ENCODE measurements around the gene PLEKHA3. TPM values are rescaled to one million over a fixed set of nuclear protein-coding genes. Genes with fewer than 3 reads are reported as not detected.

The PLEKHA3 gene
- total RNA-seq, 2 experiments from 2014 or later = 20.1 to 20.3 TPM

DNA sequence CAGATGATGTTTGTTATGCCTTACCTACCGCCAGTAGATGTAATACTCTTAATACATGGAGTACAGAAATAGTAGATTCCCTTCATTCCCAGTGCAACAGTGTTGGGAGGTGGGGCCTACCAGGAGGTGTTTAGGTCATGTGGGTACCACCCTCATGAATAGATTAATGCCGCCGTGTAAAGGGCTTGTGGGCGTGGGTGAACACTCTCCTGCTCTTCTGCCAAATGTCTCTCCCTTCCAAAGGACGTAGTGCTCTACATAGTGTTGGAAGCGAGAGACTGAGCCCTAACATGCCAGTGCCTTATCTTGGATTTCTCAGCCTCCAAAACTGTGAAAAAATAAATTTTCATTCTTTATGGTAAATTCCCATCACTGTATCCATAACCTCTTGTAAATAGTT lies 30.1 kb downstream of the PLEKHA3 start:
- Mint-ChIP-seq H3K4me3 (no peak overlapping the region), H3K4me1 (ENCODE audit: low read depth) (peaks cover 17% of the 10 kb centered on the region), H3K27ac (no peak overlapping the region), H3K36me3 (ENCODE audit: low read depth) (peaks cover 66% of the 10 kb centered on the region), H3K27me3 (no peaks in the 10 kb centered on the region), H3K9me3 (no peaks in the 10 kb centered on the region)
- peaks cover 20% of the 10 kb centered on the region for H3K36me3 ChIP-seq (ENCODE audit: insufficient read depth, low read length)
- CTCF ChIA-PET = no interaction called here
- H3K9me3 ChIP-seq (ENCODE audit: control insufficient read depth in 1 of 2, insufficient read depth in 1 of 2, low read length in 2 of 2) = no peaks in the 10 kb centered on the region
- TF ChIP-seq, protein P1, sequence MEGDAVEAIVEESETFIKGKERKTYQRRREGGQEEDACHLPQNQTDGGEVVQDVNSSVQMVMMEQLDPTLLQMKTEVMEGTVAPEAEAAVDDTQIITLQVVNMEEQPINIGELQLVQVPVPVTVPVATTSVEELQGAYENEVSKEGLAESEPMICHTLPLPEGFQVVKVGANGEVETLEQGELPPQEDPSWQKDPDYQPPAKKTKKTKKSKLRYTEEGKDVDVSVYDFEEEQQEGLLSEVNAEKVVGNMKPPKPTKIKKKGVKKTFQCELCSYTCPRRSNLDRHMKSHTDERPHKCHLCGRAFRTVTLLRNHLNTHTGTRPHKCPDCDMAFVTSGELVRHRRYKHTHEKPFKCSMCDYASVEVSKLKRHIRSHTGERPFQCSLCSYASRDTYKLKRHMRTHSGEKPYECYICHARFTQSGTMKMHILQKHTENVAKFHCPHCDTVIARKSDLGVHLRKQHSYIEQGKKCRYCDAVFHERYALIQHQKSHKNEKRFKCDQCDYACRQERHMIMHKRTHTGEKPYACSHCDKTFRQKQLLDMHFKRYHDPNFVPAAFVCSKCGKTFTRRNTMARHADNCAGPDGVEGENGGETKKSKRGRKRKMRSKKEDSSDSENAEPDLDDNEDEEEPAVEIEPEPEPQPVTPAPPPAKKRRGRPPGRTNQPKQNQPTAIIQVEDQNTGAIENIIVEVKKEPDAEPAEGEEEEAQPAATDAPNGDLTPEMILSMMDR (IDR thresholded peaks at IDR 0.05) = no peak
- ATAC-seq (ENCODE audit: poor library complexity) = no peak
- POLR2A ChIA-PET = no interaction called here
- H3K27me3 ChIP-seq (ENCODE audit: control insufficient read depth in 1 of 2, insufficient read depth in 2 of 2, low read length in 2 of 2) = no peaks in the 10 kb centered on the region
- no peak overlapping the region for H3K27ac ChIP-seq (ENCODE audit: low read depth in 1 of 2, low read length in 2 of 2)
- DNase-seq = no peak
- intact Hi-C loops (cut with DNase I, micrococcal nuclease) = no loop called here
- H3K4me1 ChIP-seq (ENCODE audit: insufficient read depth, low read length) = no peaks in the 10 kb centered on the region
- no peak overlapping the region for H3K4me3 ChIP-seq (ENCODE audit: low read length)

DNA sequence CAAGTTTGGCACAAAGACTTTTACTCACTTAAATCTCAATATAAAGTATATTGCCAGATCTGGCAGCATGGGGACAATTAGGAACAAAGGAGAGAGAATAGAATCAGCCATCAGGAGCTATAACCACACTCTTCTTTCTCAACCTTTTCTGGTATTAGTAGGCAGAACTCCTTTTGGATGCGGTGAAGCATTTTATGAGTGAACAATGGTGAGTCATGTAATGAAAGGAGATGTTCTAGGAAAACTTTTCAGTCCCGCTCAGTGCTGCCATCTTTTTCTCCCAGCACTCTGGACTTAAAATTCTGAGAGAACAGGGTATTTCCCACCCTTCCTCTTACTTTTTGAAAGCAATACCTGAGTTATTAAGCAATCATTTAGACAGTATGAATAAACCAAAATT lies 32.2 kb downstream of the PLEKHA3 start:
- Histone ChIP-seq H3K4me3 (ENCODE audit: low read length) (no peak overlapping the region), H3K27me3 (ENCODE audit: control insufficient read depth in 1 of 2, insufficient read depth in 2 of 2, low read length in 2 of 2) (no peaks in the 10 kb centered on the region), H3K36me3 (ENCODE audit: insufficient read depth, low read length) (peaks cover 6% of the 10 kb centered on the region), H3K9me3 (ENCODE audit: control insufficient read depth in 1 of 2, insufficient read depth in 1 of 2, low read length in 2 of 2) (no peaks in the 10 kb centered on the region), H3K27ac (ENCODE audit: low read depth in 1 of 2, low read length in 2 of 2) (no peak overlapping the region), H3K4me1 (ENCODE audit: insufficient read depth, low read length) (no peaks in the 10 kb centered on the region)
- Mint-ChIP-seq H3K4me3 (no peak overlapping the region), H3K27ac (no peak overlapping the region), H3K27me3 (no peaks in the 10 kb centered on the region), H3K9me3 (no peaks in the 10 kb centered on the region), H3K36me3 (ENCODE audit: low read depth) (peaks cover 54% of the 10 kb centered on the region), H3K4me1 (ENCODE audit: low read depth) (peaks cover 17% of the 10 kb centered on the region)
- TF ChIP-seq, protein P1 (IDR thresholded peaks at IDR 0.05) = no peak
- CTCF ChIA-PET = interaction anchor here (0.6 to 1.7 kb wide), 2 partner anchors 10 to 23 kb away, joined by 5 to 12 read pairs; no protein-coding TSS in a partner anchor
- no peak for DNase-seq
- ATAC-seq (ENCODE audit: poor library complexity) = no peak
- intact Hi-C loops (cut with DNase I, micrococcal nuclease) = no loop called here
- POLR2A ChIA-PET = no interaction called here

DNA sequence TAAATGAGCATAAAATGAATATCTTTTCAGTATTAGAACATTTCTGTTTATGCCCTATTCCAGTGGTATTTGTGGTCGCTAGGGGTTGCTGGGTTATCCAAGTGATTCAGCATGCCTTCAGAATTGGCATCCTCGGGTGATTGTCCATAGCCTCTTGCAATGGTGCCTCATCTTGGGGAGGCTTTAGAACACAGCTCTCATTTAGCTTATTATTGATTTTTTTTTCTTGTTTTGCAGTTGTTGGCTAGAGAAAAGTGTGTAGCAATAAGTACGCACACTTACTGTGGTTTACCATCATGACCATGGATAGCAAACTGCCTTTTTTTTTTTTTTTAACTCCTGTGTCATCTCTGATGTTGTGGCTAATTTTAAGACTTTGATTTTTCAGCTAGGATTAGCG lies 33.6 kb downstream of the PLEKHA3 start:
- ATAC-seq (ENCODE audit: poor library complexity) (no peak), DNase-seq (no peak)
- Mint-ChIP-seq H3K36me3 (ENCODE audit: low read depth) (peaks cover 56% of the 10 kb centered on the region), H3K4me3 (no peak overlapping the region), H3K27ac (no peak overlapping the region), H3K27me3 (no peaks in the 10 kb centered on the region), H3K4me1 (ENCODE audit: low read depth) (peaks cover 17% of the 10 kb centered on the region), H3K9me3 (no peaks in the 10 kb centered on the region)
- ChIA-PET CTCF (no interaction called here), POLR2A (no interaction called here)
- Histone ChIP-seq H3K9me3 (ENCODE audit: control insufficient read depth in 1 of 2, insufficient read depth in 1 of 2, low read length in 2 of 2) (no peaks in the 10 kb centered on the region), H3K36me3 (ENCODE audit: insufficient read depth, low read length) (peaks cover 11% of the 10 kb centered on the region), H3K4me3 (ENCODE audit: low read length) (no peak overlapping the region), H3K4me1 (ENCODE audit: insufficient read depth, low read length) (no peaks in the 10 kb centered on the region), H3K27ac (ENCODE audit: low read depth in 1 of 2, low read length in 2 of 2) (no peak overlapping the region), H3K27me3 (ENCODE audit: control insufficient read depth in 1 of 2, insufficient read depth in 2 of 2, low read length in 2 of 2) (no peaks in the 10 kb centered on the region)
- intact Hi-C loops (cut with DNase I, micrococcal nuclease) = no loop called here
- TF ChIP-seq, protein P1 (IDR thresholded peaks at IDR 0.05) = no peak
